ENCODE data around the gene PDX1.

PDX1 gene

GRCh38 chr13:27969082-27969865 is 49.5 kb downstream of the PDX1 start, which contains the start of gene CDX2 (continued):
- 0 out of 2 replicates have a peak, but pooled peaks have one; percentile 6 for TF ChIP-seq ZBTB11 (tag by site-specific recombination; conservative IDR thresholded peaks at IDR 0.05; ENCODE audit: low read depth)
- TF ChIP-seq FEZF1 (tag by site-specific recombination; IDR thresholded peaks at IDR 0.05), result no peak
- TF ChIP-seq ZFHX2 (tag by site-specific recombination; conservative IDR thresholded peaks at IDR 0.05), result peak; percentile 93

- Histone ChIP-seq H3K9me3 (ENCODE audit: control insufficient read depth, insufficient read depth, low read depth, low read length) (no peaks in the 10 kb centered on the region), H3K36me3 (ENCODE audit: control insufficient read depth in 2 of 2, insufficient read depth in 1 of 2, low read length in 2 of 2) (peaks cover 0 to under 1% of the 10 kb centered on the region in 2 experiments; a peak in 1 of 3 replicates), H3K27ac (ENCODE audit: extremely low read depth, low read depth, low read length) (no peak overlapping the region), H3K4me3 (ENCODE audit: low read depth, low read length) (no peak overlapping the region), H3K4me1 (ENCODE audit: control insufficient read depth, insufficient read depth, low read length) (no peaks in the 10 kb centered on the region)
- CTCF ChIA-PET, result interaction anchor here (0.7 to 1.5 kb wide), 4 partner anchors 13 to 608 kb away, joined by 3 to 5 read pairs (median 4); no protein-coding TSS in a partner anchor
- TF ChIP-seq ZNF660 (tag by site-specific recombination; IDR thresholded peaks at IDR 0.05) (no peak), ZNF510 (tag by site-specific recombination; IDR thresholded peaks at IDR 0.05; ENCODE audit: insufficient replicate concordance) (no peak), ZNF341 (tag by site-specific recombination; IDR thresholded peaks at IDR 0.05; ENCODE audit: low read depth) (no peak), SCRT1 (tag by site-specific recombination; IDR thresholded peaks at IDR 0.05; ENCODE audit: borderline replicate concordance) (no peak), ZNF132 (tag by site-specific recombination; IDR thresholded peaks at IDR 0.05; ENCODE audit: borderline replicate concordance) (no peak), ZNF571 (tag by site-specific recombination; IDR thresholded peaks at IDR 0.05) (no peak), ZNF624 (tag by site-specific recombination; IDR thresholded peaks at IDR 0.05) (no peak), ZBTB8A (tag by site-specific recombination; IDR thresholded peaks at IDR 0.05) (no peak), ZNF555 (tag by site-specific recombination; conservative IDR thresholded peaks at IDR 0.05) (no peak), ZNF488 (tag by site-specific recombination; IDR thresholded peaks at IDR 0.05) (no peak), ZNF16 (tag by site-specific recombination; IDR thresholded peaks at IDR 0.05; ENCODE audit: low read depth) (no peak)
- POLR2A ChIA-PET, result no interaction called here
These were observed 50.0 kb downstream of the PDX1 start for GRCh38 chr13:27969866-27970229.

GRCh38 chr13:27970382-27971235 is 50.8 kb downstream of the PDX1 start:
- no peaks in the 10 kb centered on the region for H3K9me3 ChIP-seq (ENCODE audit: control insufficient read depth, insufficient read depth, low read depth, low read length)
- H3K4me1 ChIP-seq (ENCODE audit: control insufficient read depth, insufficient read depth, low read length), result no peaks in the 10 kb centered on the region
- TF ChIP-seq ZNF513 (tag by site-specific recombination; IDR thresholded peaks at IDR 0.05) (no peak), KLF7 (tag by site-specific recombination; IDR thresholded peaks at IDR 0.05; ENCODE audit: borderline replicate concordance) (no peak), ZNF155 (tag by site-specific recombination; IDR thresholded peaks at IDR 0.05) (no peak), ZNF707 (tag by site-specific recombination; IDR thresholded peaks at IDR 0.05) (no peak), ZNF398 (tag by site-specific recombination; IDR thresholded peaks at IDR 0.05) (no peak), ZNF600 (tag by site-specific recombination; IDR thresholded peaks at IDR 0.05) (no peak), ATF2 (tag by site-specific recombination; IDR thresholded peaks at IDR 0.05; ENCODE audit: low read depth) (no peak)
- no peak overlapping the region for H3K27ac ChIP-seq (ENCODE audit: extremely low read depth, low read depth, low read length)
- POLR2A ChIA-PET, result no interaction called here
- CTCF ChIA-PET, result interaction anchor here (0.7 to 1.5 kb wide), 6 partner anchors 8 to 608 kb away, joined by 3 to 5 read pairs (median 4); no protein-coding TSS in a partner anchor
- no peaks in the 10 kb centered on the region for H3K36me3 ChIP-seq (ENCODE audit: control insufficient read depth in 2 of 2, insufficient read depth in 1 of 2, low read length in 2 of 2)
- H3K4me3 ChIP-seq (ENCODE audit: low read depth, low read length), result no peak overlapping the region

Measured in HEK293 (cell line).